ENCODE results near the gene RUNX1.

RUNX1 gene

GRCh38 chr21:35053356-35054096 is 4.4 kb upstream of the RUNX1 start:
- no peak overlapping the region for H3K4me3 ChIP-seq (replicated peaks in 1 of 2; ENCODE audit: low read depth in 2 of 2, low read length in 2 of 2)
- no peak for TF ChIP-seq CTCF (IDR thresholded peaks at IDR 0.05; ENCODE audit: low read depth, low read length)
- peak in 1 of 2 donors; percentile 10 for DNase-seq (ENCODE audit: low read depth in 2 of 2)

GRCh38 chr21:35052801-35053200 is 3.7 kb upstream of the RUNX1 start:
- no peak overlapping the region for H3K4me3 ChIP-seq (replicated peaks in 1 of 2; ENCODE audit: low read depth in 2 of 2, low read length in 2 of 2)
- no peak for TF ChIP-seq CTCF (IDR thresholded peaks at IDR 0.05; ENCODE audit: low read depth, low read length)
- DNase-seq (ENCODE audit: low read depth in 2 of 2): no peak

- TF ChIP-seq CTCF (IDR thresholded peaks at IDR 0.05; ENCODE audit: low read depth, low read length): peak; percentile 68
- peak; percentile 91 to 95 for DNase-seq (ENCODE audit: low read depth in 2 of 2)
- no peak overlapping the region for H3K4me3 ChIP-seq (replicated peaks in 1 of 2; ENCODE audit: low read depth in 2 of 2, low read length in 2 of 2)
Observed at GRCh38 chr21:35051287-35051818, 2.3 kb upstream of the RUNX1 start.

GRCh38 chr21:35050348-35051286 is 1.5 kb upstream of the RUNX1 start:
- TF ChIP-seq CTCF (IDR thresholded peaks at IDR 0.05; ENCODE audit: low read depth, low read length): no peak
- no peak for DNase-seq (ENCODE audit: low read depth in 2 of 2)
- H3K4me3 ChIP-seq (replicated peaks in 1 of 2; ENCODE audit: low read depth in 2 of 2, low read length in 2 of 2): no peak overlapping the region

- DNase-seq (ENCODE audit: low read depth in 2 of 2): no peak
- peak overlapping the region; percentile 13 to 45 for H3K4me3 ChIP-seq (replicated peaks in 1 of 2; ENCODE audit: low read depth in 2 of 2, low read length in 2 of 2)
- no peak for TF ChIP-seq CTCF (IDR thresholded peaks at IDR 0.05; ENCODE audit: low read depth, low read length)
Observed at GRCh38 chr21:35048183-35048601, 910 bp downstream of the RUNX1 start.

GRCh38 chr21:35046880-35047229 is 2.2 kb downstream of the RUNX1 start:
- TF ChIP-seq CTCF (IDR thresholded peaks at IDR 0.05; ENCODE audit: low read depth, low read length): no peak
- H3K4me3 ChIP-seq (replicated peaks in 1 of 2; ENCODE audit: low read depth in 2 of 2, low read length in 2 of 2): peak overlapping the region; percentile 15 to 45
- no peak for DNase-seq (ENCODE audit: low read depth in 2 of 2)

Data from cardiac fibroblast (primary cell).